HepG2 (cell line): ENCODE results near the gene AQP10. TPM values are rescaled to one million over a fixed set of nuclear protein-coding genes. Genes with fewer than 3 reads are reported as not detected.
A peak's percentile ranks its signal among the peaks of the same experiment; 100 is the strongest.

Experiments
- BRCA1 ChIP-seq: sonication (generic); formaldehyde crosslinking; IDR thresholded peaks from 2 replicates; pipeline ENCODE4 v1.4.0; 2020; ENCODE audit warnings: missing genetic modification reagents
- DR1 ChIP-seq: sonication (generic); formaldehyde crosslinking; IDR thresholded peaks from 2 replicates; pipeline ENCODE4 v1.8.0; 2021; ENCODE audit warnings: mild to moderate bottlenecking, missing genetic modification reagents, inconsistent platforms
- HDAC1 ChIP-seq: sonication (generic); formaldehyde crosslinking; IDR thresholded peaks from 2 replicates; pipeline ENCODE4 v1.5.1; 2020; ENCODE audit warnings: mild to moderate bottlenecking, missing genetic modification reagents
- KDM3A ChIP-seq: IDR thresholded peaks from 2 replicates; pipeline ENCODE4 v1.6.1; 2018; ENCODE audit warnings: low read depth, missing compliant biosample characterization
- KDM5B ChIP-seq: sonication (generic); formaldehyde crosslinking; IDR thresholded peaks from 2 replicates; pipeline ENCODE4 v1.4.0; 2020; ENCODE audit warnings: missing genetic modification reagents, mild to moderate bottlenecking, borderline replicate concordance
- KLF11 ChIP-seq: IDR thresholded peaks from 2 replicates; pipeline ENCODE4 v1.6.1; 2016; ENCODE audit warnings: missing compliant biosample characterization
- PREB ChIP-seq: sonication (generic); formaldehyde crosslinking; IDR thresholded peaks from 2 replicates; pipeline ENCODE4 v1.4.0; 2020; ENCODE audit warnings: missing genetic modification reagents
- RBAK ChIP-seq: sonication (generic); formaldehyde crosslinking; IDR thresholded peaks from 2 replicates; pipeline ENCODE4 v1.5.1; 2020; ENCODE audit warnings: mild to moderate bottlenecking, missing genetic modification reagents
- RBM39 ChIP-seq: fragments of 200-400 bp; formaldehyde crosslinking; IDR thresholded peaks from one replicate; pipeline ENCODE4 v1.6.1; 2018; ENCODE audit warnings: antibody characterized with exemption, mild to moderate bottlenecking, low read depth, low read length; ENCODE audit not compliant: poor library complexity, severe bottlenecking
- SOX5 ChIP-seq: IDR thresholded peaks from 2 replicates; pipeline ENCODE4 v1.6.1; 2016; ENCODE audit warnings: borderline replicate concordance
- TEAD2 ChIP-seq: sonication (generic); formaldehyde crosslinking; IDR thresholded peaks from 2 replicates; pipeline ENCODE4 v1.9.0; 2021; ENCODE audit warnings: missing genetic modification reagents
- ZBTB42 ChIP-seq: sonication (generic); formaldehyde crosslinking; IDR thresholded peaks from 2 replicates; pipeline ENCODE4 v1.5.0; 2020; ENCODE audit warnings: mild to moderate bottlenecking, missing genetic modification reagents
- ZSCAN29 ChIP-seq: sonication (generic); formaldehyde crosslinking; conservative IDR thresholded peaks from 2 replicates; pipeline ENCODE4 v1.4.0; 2020; ENCODE audit warnings: mild to moderate bottlenecking, missing genetic modification reagents
- polyA plus RNA-seq, 8 experiments: library from polyadenylated mRNA; depleted of rRNA in 3 of 8; stranded (reverse) in 7 of 8; unstranded in 1 of 8; fragments of >200 nt; fragmentation: Illumina TruSeq in 4 of 8; extraction: Trizol in 4 of 8; gene quantifications; 2 replicates each; pipeline versions ENCODE4 v1.2.1 to v1.2.3, GENCODE V29; 2011 to 2016; ENCODE audit warnings: low read depth in 4 of 8, missing spikeins in 1 of 8, mixed read lengths in 1 of 8; ENCODE audit not compliant: insufficient read depth in 1 of 8
- total RNA-seq, 5 experiments: library from RNA; depleted of rRNA; stranded (reverse); fragments of >200 nt; fragmentation: Illumina TruSeq; extraction: Trizol; gene quantifications; 2 replicates each; pipeline ENCODE4 v1.2.3, GENCODE V29; 2016; ENCODE audit warnings: low read depth in 1 of 5
- TF ChIP-seq, protein P1 (sequence below): IDR thresholded peaks from 2 replicates; pipeline ENCODE4 v1.6.1; 2016; ENCODE audit warnings: low read depth, missing genetic modification reagents, missing compliant biosample characterization
- TF ChIP-seq, protein P2 (sequence below): sonication (generic); formaldehyde crosslinking; IDR thresholded peaks from 2 replicates; pipeline ENCODE4 v1.4.0; 2020; ENCODE audit warnings: missing genetic modification reagents, borderline replicate concordance
- TF ChIP-seq, protein P3 (sequence below): sonication (generic); formaldehyde crosslinking; IDR thresholded peaks from 2 replicates; pipeline ENCODE4 v1.4.0; 2020; ENCODE audit warnings: missing genetic modification reagents

Gene AQP10
- total and polyA plus RNA-seq, 2 of the 13 experiments (the other 11 are each of a cell fraction or from before 2014, with no cell fraction given) = 0.30 TPM; not detected in 1

DNA sequence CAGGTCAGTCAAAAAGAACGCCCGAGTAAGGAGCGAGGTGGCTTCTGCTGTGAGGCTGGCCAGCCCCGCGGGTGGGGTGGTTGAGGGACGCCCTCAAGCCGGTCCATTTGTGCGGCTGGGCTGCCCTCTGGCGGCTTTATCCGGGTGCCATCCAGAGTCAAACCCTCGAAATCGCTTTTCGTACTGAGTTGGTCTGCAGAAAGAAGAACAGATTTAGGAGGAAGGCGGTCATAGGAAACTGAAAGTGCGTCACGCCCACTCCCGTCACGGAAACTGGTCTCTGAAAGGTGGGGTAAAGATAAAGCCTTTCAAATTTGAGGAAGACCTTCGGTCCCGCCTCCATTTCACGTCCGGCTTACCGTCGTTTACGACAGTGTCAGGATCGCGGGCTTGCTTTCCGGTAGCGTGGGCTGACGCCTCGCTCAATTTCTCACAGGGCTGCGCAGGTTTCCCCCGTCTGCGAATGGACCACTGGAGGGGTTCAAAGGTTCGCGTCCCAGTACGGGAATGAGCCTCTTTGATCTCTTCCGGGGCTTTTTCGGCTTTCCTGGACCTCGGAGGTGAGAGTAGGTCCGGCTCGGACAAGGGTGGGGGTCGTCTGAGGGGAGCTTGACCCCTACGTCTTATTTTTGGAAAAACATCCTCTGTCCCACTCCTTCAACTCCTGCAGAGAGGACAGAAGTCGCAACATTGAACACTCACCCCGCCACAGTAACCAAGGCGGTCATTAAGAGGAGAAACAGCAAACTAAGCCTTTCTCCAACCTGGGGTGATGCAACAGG is 48.5 kb upstream of the AQP10 start, which contains the start of gene HAX1 (continued):
- TF ChIP-seq, protein P1, sequence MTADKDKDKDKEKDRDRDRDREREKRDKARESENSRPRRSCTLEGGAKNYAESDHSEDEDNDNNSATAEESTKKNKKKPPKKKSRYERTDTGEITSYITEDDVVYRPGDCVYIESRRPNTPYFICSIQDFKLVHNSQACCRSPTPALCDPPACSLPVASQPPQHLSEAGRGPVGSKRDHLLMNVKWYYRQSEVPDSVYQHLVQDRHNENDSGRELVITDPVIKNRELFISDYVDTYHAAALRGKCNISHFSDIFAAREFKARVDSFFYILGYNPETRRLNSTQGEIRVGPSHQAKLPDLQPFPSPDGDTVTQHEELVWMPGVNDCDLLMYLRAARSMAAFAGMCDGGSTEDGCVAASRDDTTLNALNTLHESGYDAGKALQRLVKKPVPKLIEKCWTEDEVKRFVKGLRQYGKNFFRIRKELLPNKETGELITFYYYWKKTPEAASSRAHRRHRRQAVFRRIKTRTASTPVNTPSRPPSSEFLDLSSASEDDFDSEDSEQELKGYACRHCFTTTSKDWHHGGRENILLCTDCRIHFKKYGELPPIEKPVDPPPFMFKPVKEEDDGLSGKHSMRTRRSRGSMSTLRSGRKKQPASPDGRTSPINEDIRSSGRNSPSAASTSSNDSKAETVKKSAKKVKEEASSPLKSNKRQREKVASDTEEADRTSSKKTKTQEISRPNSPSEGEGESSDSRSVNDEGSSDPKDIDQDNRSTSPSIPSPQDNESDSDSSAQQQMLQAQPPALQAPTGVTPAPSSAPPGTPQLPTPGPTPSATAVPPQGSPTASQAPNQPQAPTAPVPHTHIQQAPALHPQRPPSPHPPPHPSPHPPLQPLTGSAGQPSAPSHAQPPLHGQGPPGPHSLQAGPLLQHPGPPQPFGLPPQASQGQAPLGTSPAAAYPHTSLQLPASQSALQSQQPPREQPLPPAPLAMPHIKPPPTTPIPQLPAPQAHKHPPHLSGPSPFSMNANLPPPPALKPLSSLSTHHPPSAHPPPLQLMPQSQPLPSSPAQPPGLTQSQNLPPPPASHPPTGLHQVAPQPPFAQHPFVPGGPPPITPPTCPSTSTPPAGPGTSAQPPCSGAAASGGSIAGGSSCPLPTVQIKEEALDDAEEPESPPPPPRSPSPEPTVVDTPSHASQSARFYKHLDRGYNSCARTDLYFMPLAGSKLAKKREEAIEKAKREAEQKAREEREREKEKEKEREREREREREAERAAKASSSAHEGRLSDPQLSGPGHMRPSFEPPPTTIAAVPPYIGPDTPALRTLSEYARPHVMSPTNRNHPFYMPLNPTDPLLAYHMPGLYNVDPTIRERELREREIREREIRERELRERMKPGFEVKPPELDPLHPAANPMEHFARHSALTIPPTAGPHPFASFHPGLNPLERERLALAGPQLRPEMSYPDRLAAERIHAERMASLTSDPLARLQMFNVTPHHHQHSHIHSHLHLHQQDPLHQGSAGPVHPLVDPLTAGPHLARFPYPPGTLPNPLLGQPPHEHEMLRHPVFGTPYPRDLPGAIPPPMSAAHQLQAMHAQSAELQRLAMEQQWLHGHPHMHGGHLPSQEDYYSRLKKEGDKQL (CRISPR knock-in tag) = no peak
- TF ChIP-seq, protein P2, sequence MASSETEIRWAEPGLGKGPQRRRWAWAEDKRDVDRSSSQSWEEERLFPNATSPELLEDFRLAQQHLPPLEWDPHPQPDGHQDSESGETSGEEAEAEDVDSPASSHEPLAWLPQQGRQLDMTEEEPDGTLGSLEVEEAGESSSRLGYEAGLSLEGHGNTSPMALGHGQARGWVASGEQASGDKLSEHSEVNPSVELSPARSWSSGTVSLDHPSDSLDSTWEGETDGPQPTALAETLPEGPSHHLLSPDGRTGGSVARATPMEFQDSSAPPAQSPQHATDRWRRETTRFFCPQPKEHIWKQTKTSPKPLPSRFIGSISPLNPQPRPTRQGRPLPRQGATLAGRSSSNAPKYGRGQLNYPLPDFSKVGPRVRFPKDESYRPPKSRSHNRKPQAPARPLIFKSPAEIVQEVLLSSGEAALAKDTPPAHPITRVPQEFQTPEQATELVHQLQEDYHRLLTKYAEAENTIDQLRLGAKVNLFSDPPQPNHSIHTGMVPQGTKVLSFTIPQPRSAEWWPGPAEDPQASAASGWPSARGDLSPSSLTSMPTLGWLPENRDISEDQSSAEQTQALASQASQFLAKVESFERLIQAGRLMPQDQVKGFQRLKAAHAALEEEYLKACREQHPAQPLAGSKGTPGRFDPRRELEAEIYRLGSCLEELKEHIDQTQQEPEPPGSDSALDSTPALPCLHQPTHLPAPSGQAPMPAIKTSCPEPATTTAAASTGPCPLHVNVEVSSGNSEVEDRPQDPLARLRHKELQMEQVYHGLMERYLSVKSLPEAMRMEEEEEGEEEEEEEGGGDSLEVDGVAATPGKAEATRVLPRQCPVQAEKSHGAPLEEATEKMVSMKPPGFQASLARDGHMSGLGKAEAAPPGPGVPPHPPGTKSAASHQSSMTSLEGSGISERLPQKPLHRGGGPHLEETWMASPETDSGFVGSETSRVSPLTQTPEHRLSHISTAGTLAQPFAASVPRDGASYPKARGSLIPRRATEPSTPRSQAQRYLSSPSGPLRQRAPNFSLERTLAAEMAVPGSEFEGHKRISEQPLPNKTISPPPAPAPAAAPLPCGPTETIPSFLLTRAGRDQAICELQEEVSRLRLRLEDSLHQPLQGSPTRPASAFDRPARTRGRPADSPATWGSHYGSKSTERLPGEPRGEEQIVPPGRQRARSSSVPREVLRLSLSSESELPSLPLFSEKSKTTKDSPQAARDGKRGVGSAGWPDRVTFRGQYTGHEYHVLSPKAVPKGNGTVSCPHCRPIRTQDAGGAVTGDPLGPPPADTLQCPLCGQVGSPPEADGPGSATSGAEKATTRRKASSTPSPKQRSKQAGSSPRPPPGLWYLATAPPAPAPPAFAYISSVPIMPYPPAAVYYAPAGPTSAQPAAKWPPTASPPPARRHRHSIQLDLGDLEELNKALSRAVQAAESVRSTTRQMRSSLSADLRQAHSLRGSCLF (CRISPR knock-in tag) = no peak
- no peak for TF ChIP-seq TEAD2 (CRISPR knock-in tag)
- TF ChIP-seq ZSCAN29 (CRISPR knock-in tag) = no peak
- peak; percentile 72; the same call in 1 of the 2 replicates for TF ChIP-seq KLF11 (CRISPR knock-in tag)
- TF ChIP-seq KDM5B (CRISPR knock-in tag) = peak; percentile 85; the same call in 1 of the 2 replicates
- no peak for TF ChIP-seq ZBTB42 (CRISPR knock-in tag)
- TF ChIP-seq RBAK = no peak
- peak; percentile 31; the same call in 1 of the 2 replicates for TF ChIP-seq DR1 (CRISPR knock-in tag)
- TF ChIP-seq PREB (CRISPR knock-in tag) = no peak
- TF ChIP-seq HDAC1 (CRISPR knock-in tag) = peak; percentile 96
- TF ChIP-seq KDM3A (CRISPR knock-in tag) = 0 out of 2 replicates have a peak, but pooled peaks have one; percentile 34
- TF ChIP-seq BRCA1 (CRISPR knock-in tag) = no peak
- peak; percentile 84 for TF ChIP-seq RBM39
- TF ChIP-seq, protein P3, sequence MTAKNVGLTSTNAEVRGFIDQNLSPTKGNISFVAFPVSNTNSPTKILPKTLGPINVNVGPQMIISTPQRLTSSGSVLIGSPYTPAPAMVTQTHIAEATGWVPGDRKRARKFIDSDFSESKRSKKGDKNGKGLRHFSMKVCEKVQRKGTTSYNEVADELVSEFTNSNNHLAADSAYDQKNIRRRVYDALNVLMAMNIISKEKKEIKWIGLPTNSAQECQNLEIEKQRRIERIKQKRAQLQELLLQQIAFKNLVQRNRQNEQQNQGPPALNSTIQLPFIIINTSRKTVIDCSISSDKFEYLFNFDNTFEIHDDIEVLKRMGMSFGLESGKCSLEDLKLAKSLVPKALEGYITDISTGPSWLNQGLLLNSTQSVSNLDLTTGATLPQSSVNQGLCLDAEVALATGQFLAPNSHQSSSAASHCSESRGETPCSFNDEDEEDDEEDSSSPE (CRISPR knock-in tag) = peak; percentile 81
- 0 out of 2 replicates have a peak, but pooled peaks have one; percentile 47 for TF ChIP-seq SOX5 (CRISPR knock-in tag)
